HG03025 (cell line): ENCODE measurements around the gene OTUD3.
"Not testable (repeated sequence)": the region's sequence is repeated elsewhere in the genome, so short reads cannot be mapped to it uniquely, and the experiment has no call there.

ENCODE experiments used
- ATAC-seq: cut with Tn5 transposase; IDR thresholded peaks from one replicate; pipeline ENCODE4 v1.9.1; 2021; ENCODE audit warnings: mild to moderate bottlenecking, moderate library complexity; ENCODE audit not compliant: unreplicated experiment, low FRiP score

The OTUD3 gene

GRCh38 chr1:19882111-19883071, at the start of gene OTUD3:
Gene OTUD3, plus strand, starts transcription at chr1:19882395. Its CDS starts 119 bp downstream, at chr1:19882514.
- ATAC-seq, result peak; percentile 93

GRCh38 chr1:19835578-19835977, 46.6 kb upstream of the OTUD3 start:
- ATAC-seq, result no peak

GRCh38 chr1:19837866-19838265, 44.3 kb upstream of the OTUD3 start:
- no peak for ATAC-seq

- ATAC-seq, result no peak
Measured at GRCh38 chr1:19840228-19840627, 42.0 kb upstream of the OTUD3 start.

GRCh38 chr1:19844731-19845495, 37.3 kb upstream of the OTUD3 start:
- no peak for ATAC-seq

- ATAC-seq, result no peak
Measured at GRCh38 chr1:19845555-19845954, 36.6 kb upstream of the OTUD3 start.

GRCh38 chr1:19846338-19846737, 35.9 kb upstream of the OTUD3 start:
- ATAC-seq, result no peak

GRCh38 chr1:19847334-19847733, 34.9 kb upstream of the OTUD3 start:
- not testable (repeated sequence) for ATAC-seq

- not testable (repeated sequence) for ATAC-seq
Measured at GRCh38 chr1:19849307-19849706, 32.9 kb upstream of the OTUD3 start.

GRCh38 chr1:19850214-19850613, 32.0 kb upstream of the OTUD3 start:
- ATAC-seq, result no peak

- ATAC-seq, result no peak
Measured at GRCh38 chr1:19852036-19852435, 30.2 kb upstream of the OTUD3 start.

- no peak for ATAC-seq
Measured at GRCh38 chr1:19854866-19855265, 27.3 kb upstream of the OTUD3 start.

GRCh38 chr1:19858893-19859292, 23.3 kb upstream of the OTUD3 start:
- ATAC-seq, result no peak

- ATAC-seq, result no peak
Measured at GRCh38 chr1:19859876-19860275, 22.3 kb upstream of the OTUD3 start.

GRCh38 chr1:19860418-19860817, 21.8 kb upstream of the OTUD3 start:
- ATAC-seq, result no peak

- ATAC-seq, result no peak
Measured at GRCh38 chr1:19861034-19861433, 21.2 kb upstream of the OTUD3 start.

GRCh38 chr1:19861842-19862530, 20.2 kb upstream of the OTUD3 start:
- ATAC-seq, result no peak

- no peak for ATAC-seq
Measured at GRCh38 chr1:19862944-19863343, 19.3 kb upstream of the OTUD3 start.

GRCh38 chr1:19864570-19865160, 17.5 kb upstream of the OTUD3 start:
- ATAC-seq, result no peak

GRCh38 chr1:19866029-19866428, 16.2 kb upstream of the OTUD3 start:
- ATAC-seq, result no peak
